SK-N-SH (cell line): ENCODE measurements around the gene A1BG.

Source experiments
- CTCF ChIP-seq: fragments of 200-600 bp; sonication (generic); IDR thresholded peaks from 2 replicates; pipeline ENCODE4 v1.6.1; 2017; ENCODE audit warnings: antibody characterized with exemption, mild to moderate bottlenecking, moderate library complexity
- EP300 ChIP-seq, 2 experiments: IDR thresholded peaks; 2 replicates each; pipeline versions ENCODE4 v1.4.0 to v1.6.1; 2012; ENCODE audit warnings: borderline replicate concordance in 1 of 2, low read depth in 1 of 2, low read length in 1 of 2
- NFIC ChIP-seq: IDR thresholded peaks from 2 replicates; pipeline ENCODE4 v1.4.0; 2012; ENCODE audit warnings: borderline replicate concordance
- RAD21 ChIP-seq: IDR thresholded peaks from 2 replicates; pipeline ENCODE4 v1.6.1; 2012; ENCODE audit warnings: mild to moderate bottlenecking, low read length

GRCh38 chr19:58372311-58373133 lies 19.2 kb upstream of the A1BG start:
- TF ChIP-seq CTCF (peak; percentile 34; the same call in 1 of the 2 replicates), NFIC (no peak), EP300 (IDR thresholded peaks at IDR 0.05; ENCODE audit: borderline replicate concordance in 1 of 2, low read depth in 1 of 2, low read length in 1 of 2) (no peak), RAD21 (no peak)
